HCEC 1CT (cell line): ENCODE results near the gene ANKRD11.
"Not testable (repeated sequence)": the region's sequence is repeated elsewhere in the genome, so short reads cannot be mapped to it uniquely, and the experiment has no call there.

ENCODE experiments used
- DNase-seq: peaks from one replicate; pipeline ENCODE4 v3.0.0-alpha.2; 2017

Gene ANKRD11

DNA sequence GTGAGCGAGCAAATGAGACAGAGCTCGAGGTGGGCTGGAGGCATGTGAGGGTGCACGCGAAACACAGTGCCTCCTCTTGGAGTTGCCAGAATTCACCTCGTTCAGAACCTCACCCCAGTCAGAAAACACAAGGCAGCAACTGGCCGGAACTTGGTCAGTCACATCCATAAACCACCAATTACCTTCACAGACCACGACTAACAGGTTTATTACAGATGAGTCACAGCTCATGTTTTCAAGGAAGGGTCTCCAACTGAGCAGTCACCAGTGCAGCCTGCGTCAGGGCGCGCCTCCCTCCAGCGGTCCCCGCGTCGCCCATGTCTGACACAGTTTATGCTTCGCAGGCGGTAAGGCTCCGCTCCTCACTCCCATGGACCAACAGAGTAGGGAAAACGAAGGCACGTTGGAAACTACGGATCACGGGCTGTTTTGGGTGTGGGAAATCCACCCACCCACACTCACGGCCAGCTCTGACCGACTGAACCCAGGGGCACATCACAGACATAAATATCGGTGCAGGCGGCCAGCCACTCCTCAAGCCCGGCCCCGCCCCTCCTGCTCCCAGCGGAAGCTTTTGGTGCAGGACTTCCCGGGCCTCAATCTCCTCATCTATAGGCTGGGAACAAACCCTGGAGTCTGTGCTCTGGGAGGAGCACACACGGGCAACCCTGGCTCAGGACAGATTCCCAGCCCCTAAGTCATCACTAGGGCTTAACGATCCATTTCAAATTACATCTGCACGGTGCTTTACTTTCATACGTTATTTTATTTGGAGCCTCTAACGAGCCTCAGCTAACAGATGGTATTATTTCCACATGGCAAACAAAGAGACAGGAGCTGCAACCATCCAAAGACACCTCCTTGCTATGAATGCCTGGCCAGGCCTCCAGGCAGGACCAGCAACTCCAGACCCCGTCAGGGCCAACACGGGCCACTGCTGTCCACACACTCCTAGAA, 146.6 kb downstream of the ANKRD11 start:
- DNase-seq, result no peak

DNA sequence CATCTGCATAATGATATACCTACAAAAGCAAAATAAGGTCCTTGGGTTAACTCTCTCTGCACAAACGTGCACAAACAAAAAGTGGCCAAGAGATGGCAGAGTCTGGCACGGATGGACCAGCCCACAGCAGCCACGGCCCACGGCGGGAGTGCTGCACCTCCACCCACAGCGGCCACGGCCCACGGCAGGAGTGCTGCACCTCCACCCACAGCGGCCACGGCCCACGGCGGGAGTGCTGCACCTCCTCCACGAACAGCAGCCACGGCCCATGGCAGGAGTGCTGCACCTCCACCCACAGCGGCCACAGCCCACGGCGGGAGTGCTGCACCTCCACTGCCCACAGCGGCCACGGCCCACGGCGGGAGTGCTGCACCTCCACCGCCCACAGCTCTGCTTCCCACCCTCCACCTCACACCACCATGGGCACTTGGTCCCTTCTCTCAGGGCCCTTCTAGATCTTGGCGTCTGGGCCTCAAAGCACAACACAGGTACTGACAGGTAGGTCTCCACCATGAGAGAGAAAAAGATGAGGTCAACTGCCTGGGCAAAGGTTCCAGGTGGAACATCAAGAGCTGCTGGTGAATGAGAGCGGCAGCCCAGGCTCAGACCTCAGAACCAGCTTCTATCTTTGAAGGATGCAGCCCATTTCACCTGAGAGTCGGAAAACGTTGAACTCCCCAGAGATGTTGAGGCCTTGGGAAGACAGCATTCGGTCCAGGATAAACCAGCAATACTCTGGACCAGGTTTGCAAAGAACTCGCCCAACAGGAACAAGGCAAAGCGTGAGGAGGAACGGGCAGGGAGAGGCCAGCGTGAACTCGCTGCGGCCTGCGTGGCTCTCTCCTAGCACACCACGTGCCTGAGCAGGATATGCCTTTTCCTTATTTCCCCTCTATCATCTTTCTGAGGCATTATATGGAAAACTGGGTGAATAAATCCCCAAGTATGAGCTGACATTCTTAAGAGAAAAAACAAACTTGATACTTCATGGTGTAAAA, 148.4 kb downstream of the ANKRD11 start:
- DNase-seq, result no peak

DNA sequence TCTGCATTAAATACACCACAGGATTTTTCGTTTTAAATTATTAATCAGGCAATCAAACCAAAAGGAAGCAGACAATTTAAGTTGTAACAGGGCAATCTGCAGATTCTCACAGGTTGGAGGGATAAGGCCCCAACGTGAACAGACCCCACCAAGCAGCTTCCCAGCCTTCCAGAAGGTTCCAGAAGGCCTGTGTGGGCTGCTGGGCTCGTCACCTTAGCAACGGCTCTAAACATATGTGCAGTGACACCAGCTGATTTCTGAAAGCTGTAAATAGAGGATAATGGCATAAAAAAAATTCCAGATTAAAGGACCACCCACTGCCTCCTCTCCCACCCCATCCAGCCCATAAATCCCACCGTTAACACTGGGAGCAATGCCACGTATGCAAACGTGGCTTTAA, 149.1 kb downstream of the ANKRD11 start:
- no peak for DNase-seq

DNA sequence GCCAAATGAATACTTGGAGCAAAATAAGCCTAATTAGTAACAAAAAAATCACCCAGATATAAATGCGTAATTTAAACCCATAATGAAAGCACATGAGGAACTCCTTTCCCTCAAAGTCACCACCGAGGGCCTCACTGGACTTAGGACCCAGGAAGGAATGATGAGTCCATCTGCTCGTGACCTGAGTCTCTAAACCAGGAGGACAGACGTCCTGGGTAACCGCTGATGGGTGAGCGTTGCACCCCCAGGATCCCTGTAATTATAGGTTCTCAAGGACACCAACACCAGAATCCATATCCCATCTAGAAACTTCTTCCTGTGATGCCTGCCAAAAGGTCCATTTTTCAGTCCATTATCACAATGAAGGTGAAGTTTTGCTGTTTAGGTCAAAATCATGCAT, 151.5 kb downstream of the ANKRD11 start:
- no peak for DNase-seq

DNA sequence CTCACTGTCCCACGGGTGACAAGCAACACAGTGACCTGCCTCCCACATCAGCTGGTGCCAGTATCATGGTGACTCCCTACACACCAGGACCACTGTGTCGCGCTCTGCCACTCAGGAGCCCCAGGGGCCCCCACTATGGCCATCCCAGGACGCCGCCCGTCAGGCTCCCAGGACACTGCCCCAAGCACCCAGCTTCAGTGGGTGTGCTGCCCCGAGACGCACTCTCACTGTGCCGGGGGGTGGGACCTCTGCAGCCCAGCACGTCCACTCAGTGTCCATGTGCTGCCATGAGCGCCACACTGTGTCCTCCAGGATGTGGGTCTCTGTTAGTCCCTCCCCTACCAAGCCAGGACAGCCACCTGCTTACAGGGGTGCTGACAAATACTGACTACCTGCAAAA, 152.4 kb downstream of the ANKRD11 start:
- no peak for DNase-seq

DNA sequence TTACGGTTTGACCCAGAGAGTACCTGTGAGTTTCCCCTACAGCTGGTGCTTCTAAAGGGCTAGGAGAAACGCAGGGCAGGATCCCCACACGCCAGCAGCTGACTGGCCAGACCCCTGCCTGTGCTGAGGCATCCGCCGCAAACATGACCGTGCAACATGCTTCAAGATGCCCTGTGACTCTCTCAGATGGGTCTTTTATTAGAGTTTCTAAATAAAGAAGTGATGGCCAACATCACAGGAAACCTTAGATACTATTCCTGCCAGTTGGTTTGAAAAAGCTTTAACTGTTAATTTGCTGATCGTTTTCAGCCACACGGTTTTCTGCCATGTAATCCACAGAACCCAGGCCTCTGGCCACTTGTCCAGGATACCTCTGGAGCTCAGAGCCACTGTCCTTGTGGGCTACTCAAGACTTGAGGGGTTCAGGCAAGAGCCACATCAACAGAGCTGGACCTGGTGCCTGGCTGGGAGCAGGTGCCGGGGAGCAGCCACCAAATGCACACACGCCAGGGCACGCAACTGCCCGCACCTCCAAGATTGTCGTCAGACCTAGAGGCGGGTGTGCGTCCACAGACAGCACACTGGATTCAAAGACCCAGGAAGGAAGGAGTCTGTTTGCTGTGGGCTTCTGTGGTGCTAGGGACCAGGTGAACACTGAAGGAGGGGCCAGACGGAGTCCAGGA, 154.4 kb downstream of the ANKRD11 start:
- no peak for DNase-seq

DNA sequence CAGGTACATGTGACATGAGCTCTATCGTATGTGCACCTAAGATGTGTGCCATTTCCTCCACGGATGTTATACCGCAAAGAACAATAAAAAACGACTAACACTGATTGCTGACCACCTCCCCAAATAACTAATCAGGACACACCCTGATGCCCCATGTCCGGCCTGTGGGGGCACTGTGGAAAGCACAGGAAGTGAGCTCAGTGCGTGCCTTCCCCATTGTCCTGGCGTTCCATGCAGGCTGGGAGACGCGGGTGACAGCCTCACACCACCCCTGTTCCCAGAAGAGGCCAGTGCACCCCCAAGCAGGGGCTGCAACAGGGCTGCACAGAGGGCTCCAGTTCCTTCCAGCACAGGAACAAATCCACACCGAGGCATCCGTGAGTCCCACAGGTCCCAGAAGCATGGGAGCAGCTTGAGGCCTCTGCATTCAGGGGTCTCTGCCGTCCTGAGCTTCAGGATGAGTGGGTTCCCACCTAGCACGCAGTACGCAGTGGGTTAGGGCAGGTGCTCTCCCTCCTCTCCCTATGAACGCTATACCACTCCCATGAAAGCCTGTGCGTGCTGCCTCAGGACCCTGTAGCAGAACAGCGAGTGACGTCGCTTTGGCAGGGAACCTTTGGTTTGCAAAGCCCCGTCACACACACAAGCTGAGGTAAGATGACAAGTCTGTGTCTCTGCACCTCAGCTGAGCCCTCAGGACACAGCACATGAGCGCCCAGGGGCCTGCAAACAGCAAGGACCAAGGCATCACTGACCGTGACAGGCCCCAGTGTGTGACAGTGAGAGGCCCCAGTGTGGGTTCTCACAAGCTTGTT, 155.2 kb downstream of the ANKRD11 start:
- DNase-seq, result no peak

DNA sequence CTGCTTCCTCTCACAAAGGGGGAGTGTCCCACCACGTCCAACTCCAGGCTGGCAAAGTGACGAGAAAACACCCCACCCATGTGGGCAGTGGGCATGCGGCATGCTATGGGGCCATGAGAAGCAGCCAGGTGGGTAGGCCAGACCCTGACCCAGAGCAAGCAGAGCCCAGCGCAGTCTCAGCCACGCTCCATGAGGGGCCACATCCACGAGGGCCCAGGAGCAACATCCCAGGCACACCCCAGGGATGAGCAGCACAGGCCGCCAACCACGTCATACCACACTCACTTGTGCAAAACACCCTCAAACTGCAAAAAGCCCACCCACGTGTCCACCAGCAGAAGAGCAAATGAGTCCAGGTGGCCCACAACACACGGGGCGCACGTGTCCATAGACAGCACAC, 155.9 kb downstream of the ANKRD11 start:
- no peak for DNase-seq

DNA sequence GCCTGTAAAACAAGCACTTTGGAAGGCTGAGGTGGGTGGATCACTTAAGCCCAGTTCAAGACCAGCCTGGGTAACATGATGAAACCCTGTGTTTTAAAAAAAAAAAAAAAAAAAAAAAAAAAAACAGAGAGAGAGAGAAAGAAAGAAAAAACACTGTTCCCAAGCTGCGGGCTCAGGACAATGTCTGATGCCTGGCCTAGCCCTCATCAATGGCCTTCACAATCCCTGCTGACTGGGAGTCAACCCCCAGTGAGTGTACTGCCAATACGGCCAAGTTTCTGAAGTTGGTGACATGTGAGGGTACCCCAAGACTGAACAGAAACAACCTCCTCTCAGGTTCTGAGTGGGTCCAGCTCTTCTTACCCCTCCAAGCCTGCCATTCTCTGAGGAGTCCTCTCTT, 156.3 kb downstream of the ANKRD11 start:
- no peak for DNase-seq

DNA sequence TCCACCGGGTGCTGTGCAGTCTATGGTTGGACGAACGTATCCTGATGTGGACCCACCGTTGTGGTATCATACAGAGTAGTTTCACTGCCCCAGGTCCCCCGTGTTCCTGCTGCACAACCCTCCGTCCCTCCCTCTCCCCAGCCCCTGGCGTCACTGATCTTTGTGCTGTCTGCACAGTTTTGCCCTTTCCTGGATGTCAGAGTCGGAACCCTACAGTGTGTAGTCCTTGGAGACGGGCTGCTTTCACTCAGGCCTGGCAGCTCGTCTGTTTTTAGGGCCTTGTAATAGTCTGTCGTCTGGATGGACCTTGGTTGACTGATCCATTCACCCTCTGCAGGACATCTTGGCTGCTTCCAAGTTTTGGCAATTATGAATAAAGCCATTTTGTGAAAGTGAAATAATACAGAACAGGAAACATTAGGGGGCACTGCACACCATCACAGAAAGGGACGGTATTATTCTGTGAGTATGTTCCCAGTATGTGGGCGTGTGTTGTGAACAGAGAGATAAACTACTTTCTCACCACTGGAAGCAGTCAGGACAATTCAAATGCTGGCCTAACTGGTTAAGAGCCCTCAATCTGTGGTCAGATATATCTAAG, 156.9 kb downstream of the ANKRD11 start:
- DNase-seq, result peak; percentile 72

DNA sequence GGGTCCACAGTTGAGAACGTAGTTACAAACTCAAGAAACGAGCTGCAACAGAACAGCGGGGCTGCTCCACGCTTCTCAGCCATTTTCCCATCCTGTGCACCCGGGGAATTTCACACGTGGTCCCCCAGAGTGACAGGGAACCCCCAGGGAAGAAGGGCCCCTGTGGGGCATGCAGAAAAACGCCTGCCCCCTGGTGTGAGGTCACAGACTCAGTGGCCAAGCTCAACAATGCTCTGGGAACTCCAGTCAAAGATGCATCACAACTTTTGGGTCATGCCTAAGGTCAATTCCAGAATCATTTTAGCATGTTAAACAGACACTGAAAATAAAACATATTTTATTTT, 157.5 kb downstream of the ANKRD11 start:
- no peak for DNase-seq

DNA sequence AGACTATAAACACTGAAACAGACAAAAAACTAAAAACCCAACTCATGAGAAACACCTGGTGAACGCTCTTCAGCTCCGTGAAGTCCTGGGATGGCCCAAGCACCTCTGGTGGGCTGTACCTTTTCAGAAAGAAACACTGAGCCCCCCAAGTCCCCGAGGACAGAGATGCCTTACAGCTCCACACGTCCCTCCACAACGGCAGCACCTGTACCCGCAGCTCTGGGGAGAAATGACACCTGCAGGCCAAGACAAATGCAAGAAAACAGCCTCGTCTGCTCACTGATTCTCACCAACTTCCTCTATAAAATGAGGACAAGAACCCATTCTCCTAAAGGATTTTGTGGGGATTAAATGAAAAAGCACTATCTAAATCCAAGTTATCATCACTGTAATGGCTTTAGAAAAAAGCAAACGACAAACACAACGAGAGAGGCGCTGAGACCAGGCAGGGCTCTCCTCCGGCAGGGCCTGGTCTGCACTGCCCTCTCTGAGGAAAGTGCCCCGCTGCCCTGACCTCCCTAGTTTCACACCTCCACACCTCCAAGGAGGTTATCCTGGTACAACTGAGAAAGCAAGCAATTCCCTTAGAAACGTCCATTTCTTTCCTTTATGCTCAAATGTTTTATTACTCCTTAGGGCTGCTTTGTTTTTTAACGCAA, 158.0 kb downstream of the ANKRD11 start:
- DNase-seq, result no peak

DNA sequence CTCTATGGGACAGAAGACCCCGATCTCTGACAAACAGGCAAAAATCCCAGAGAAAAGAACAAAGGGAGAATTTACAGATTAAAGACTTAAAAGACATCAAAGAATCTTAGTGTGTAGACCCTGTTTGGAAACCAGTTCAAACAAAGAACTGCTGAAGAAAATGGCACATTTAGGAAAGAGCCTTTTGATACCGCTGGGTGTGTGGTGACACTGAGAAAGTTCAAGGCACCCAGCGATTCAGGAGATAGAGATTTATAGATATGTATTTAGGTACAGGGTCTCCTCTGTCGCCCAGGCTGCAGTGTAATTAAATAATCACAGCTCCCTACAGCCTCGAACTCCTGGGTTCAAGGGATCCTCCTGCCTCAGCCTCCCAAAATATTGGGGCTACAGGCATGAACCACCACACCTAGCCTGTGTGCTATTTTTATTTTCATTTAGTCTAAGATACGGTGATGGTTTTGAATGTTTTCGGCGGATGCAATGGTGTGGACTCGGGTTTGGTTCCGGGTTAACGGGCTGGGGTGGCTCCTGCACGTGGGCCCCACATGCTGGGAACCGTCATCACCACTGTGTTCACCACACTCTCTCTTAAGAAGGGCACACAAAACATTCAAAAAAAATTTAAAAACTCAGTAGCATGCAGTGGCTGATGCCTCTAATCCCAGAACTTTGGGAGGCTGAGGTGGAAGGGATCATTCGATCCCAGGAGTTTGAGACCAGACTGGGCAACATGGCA, 158.8 kb downstream of the ANKRD11 start:
- no peak for DNase-seq

DNA sequence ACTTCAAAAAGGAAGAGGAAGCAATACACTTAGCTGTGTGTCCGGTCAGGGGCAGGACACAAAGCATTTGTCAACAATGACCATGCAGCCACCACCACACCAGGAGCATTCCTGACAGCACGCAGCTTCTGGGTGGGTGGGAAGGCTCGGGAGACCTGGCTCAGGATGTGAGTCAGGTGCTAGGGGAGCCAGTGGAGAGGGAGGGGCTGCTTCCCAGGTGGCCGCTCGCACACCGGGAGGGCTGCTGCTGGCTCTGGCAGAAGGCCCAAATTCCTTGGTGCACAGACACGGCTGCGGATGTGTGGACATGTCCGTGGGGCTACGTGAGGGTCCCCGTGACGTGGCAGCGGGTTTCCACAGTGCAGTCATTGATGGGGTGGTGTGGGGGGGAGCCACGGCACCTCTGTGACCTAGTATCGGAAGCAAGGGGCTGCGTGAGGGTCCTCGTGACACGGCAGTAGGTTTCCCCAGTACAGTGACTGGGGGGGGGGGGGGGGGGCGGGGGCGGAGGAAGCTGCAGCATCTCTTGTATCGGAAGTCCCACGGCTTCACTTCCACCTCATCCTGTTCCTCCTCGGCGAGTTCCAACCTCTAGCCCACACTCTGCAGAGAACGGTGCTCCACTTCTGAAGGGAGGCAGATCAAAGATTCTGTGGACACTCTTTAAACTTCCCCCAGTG, 160.0 kb downstream of the ANKRD11 start:
- DNase-seq, result no peak

DNA sequence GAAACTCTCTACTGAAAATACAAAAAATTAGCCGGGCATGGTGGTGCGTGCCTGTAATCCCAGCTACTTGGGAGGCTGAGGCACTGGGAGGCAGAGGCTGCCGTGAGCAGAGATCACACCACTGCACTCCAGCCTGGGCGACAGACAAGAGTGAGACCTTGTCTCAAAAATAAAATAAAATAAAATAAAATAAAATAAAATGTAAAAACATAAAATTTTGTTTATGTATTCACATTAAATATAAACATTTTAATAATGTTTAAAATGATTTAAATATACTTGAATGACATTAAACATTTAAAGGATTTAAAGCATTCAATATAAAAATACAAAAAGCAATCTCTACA, 160.6 kb downstream of the ANKRD11 start:
- not testable (repeated sequence) for DNase-seq

DNA sequence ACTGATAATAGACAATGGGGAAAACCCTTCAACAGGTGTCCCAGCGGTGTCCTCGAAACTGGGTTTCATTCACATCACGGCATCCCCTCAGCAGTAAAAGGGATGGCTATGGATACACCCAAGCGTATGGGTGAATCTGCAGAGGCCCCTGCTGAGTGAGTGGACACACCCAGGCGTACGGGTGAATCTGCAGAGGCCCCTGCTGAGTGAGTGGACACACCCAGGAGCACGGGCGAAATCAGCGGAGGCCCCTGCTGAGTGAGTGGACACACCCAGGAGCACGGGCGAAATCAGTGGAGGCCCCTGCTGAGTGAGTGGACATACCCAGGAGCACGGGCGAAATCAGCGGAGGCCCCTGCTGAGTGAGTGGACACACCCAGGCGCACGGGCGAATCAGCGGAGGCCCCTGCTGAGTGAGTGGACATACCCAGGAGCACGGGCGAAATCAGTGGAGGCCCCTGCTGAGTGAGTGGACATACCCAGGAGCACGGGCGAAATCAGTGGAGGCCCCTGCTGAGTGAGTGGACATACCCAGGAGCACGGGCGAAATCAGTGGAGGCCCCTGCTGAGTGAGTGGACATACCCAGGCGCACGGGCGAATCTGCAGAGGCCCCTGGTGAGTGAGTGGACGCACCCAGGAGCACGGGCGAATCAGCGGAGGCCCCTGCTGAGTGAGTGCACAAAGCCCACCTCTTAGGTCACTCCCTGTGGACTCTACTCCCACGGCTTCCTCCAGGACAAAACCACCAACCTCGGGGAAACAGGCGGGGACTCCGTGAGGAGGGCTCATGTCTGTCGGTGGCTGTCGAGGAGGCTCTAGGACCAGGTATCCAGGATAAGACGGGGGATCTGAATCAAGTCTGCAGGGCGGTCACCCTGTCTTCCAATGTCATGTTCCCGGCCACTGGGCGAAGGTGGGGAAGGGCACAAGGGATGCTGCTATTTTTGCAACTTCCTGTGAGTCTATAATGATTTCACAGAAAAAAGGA, 161.7 kb downstream of the ANKRD11 start:
- DNase-seq, result not testable (repeated sequence)

DNA sequence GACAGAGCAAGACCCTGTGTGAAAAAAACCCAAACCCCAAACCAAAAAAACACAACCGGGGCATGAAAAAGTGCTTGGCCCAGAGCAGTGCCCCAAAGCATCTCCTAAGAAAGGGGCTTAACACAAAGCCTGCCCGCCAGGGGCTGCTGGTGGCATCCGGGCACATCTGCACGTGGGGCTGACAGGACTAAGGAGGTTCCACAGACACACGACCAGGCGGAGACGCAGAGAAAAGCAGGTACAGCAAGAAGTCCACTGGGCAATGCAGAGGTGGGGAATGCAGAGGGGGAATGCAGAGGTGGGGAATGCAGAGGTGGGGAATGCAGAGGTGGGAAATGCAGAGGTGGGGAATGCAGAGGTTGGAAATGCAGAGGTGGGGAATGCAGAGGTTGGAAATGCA, 163.6 kb downstream of the ANKRD11 start:
- no peak for DNase-seq

DNA sequence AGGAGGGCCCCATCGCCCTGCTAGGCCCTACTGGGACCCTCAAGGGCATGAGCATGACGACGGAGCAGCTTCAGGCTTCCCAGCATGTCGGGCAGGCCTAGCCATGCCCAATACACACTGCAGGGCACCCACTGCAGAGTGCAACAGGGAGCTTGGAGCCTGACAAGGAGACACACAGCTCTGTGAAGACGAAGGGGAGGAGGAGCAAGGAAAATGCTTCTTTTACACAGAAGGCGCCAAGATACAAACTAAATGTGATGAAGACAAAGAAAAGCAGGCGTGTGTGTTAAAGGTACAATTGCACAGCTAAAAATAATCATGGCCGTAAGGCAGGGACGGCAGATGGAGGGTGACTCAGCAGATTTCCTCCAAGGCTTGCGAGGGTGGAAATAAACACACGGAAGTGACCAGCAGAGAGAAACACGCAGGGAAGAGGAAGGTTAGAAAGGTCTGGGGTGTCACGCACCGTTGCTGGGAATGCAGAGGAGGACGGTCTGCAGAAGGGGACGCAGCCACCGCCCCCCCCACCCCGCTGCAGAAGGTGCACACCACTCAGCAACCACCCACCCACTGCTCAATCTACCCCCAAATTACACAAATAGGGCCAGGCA, 164.4 kb downstream of the ANKRD11 start:
- DNase-seq, result peak; percentile 86
